ENCODE data around the gene CRELD2. TPM values are rescaled to one million over a fixed set of nuclear protein-coding genes. Genes with fewer than 3 reads are reported as not detected.

Gene CRELD2
- total RNA-seq, 2 experiments from 2014 or later, result 15.3 to 16.2 TPM

DNA sequence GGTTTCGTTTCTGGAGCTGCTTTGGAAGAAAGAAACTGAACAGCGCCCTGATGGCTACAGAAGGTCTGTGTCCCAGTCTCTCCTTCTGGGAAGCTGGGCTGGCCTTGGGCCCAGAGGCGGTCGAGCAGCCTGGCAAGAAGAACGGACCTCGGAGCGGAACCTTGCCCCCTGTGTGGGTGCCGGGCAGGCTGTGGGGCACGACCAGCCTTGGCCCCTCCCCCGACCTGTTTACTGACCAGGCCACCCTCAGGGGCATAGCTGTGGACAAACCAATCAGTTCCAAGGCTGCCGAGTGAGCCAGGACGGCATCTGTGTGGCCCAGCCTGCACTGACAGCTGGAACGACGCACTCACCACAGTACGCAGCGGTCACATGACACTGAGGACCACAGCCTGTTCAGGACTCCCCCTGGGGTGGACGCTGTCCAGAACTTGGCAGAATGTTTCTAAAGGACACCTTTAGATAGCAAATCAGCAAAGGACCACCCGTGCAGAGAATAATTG is 49.3 kb downstream of the CRELD2 start:
- H3K27ac Mint-ChIP-seq, result peak overlapping the region; percentile 68
- no peak overlapping the region for H3K4me3 Mint-ChIP-seq
- H3K27me3 Mint-ChIP-seq (ENCODE audit: low read depth), result no peaks in the 10 kb centered on the region
- H3K9me3 Mint-ChIP-seq, result no peaks in the 10 kb centered on the region
- peaks cover 29% of the 10 kb centered on the region for H3K36me3 Mint-ChIP-seq (ENCODE audit: low read depth)
- intact Hi-C loops (cut with micrococcal nuclease), result no loop called here
- peaks cover 45% of the 10 kb centered on the region for H3K4me1 Mint-ChIP-seq (ENCODE audit: low read depth)
- CTCF ChIA-PET, result interaction anchor here (1.2 to 1.6 kb wide), 3 partner anchors 27 to 63 kb away, joined by 4 to 7 read pairs (median 7); no protein-coding TSS in a partner anchor
- peak; percentile 23 for DNase-seq

DNA sequence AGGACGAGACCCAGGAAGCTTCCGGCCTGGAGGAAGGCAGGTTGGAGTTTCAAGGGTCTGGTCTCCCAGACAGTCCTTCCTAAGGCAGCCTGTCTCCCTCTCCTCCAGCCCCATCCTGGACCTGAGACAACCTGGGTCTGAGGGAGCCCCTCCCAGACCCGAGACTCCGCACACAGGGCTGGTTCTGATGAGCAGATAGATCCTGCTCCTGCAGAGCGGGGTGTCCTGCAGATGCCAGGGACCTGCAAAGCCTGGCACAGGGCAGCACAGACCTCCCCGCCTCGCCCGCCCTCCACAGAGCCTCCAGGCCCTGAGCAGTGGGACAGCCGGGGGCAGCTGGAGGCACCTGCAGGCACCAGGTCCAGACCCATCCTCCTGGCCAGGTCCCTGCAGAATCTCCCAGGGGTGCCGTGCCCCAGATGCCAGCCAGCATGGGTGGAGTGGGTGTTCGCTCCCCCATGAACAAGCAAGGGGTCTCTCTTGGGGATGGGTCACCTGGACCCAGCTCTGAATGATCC is 49.9 kb downstream of the CRELD2 start:
- intact Hi-C loops (cut with micrococcal nuclease), result no loop called here
- CTCF ChIA-PET, result interaction anchor here (1.2 kb wide), 1 partner anchor 28 kb away, joined by 4 read pairs; no protein-coding TSS in a partner anchor
- peaks cover 45% of the 10 kb centered on the region for H3K4me1 Mint-ChIP-seq (ENCODE audit: low read depth)

DNA sequence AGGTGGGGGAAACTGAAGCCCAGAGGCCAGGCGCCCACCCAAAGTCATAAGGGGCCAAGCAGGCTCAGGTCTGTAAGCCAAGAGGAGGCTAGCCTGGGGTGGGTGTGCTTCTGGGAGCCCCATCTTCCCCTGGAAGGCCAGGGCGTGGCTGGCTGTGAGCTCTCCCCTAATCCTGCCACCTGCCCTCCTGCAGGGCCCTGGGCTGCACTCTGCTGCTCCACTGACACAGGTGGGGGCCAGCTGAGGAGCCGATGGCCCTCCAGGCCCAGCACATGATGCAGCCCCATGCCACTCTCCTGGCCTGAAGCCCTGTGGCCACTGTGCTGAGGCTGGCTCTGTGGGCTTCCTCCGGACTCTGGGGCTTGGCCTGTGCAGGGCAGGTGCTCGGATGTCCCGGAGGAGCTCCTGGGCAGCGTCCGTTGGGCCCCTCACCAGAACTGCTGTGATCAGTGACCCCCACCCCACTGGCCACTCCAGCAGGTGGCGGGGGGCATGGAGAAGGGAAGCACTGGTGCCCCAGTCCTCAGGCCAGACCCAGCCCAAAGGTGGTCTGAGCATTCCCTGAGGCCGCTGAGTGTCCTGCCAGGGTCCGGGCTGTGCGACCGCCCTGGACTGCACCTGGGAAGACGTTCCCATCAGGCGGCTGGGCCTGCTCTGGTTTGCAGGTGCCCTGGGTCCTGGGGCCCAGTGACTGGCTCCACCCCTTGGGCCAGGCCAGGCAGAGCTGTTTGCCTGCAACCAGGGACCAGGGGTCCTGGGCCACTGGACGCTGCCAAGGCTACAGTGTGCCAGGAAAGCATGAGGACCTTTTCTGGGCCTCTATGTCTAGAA is 50.6 kb downstream of the CRELD2 start:
- Mint-ChIP-seq H3K27me3 (ENCODE audit: low read depth) (no peaks in the 10 kb centered on the region), H3K27ac (peak overlapping the region; percentile 43), H3K36me3 (ENCODE audit: low read depth) (peaks cover 16% of the 10 kb centered on the region), H3K4me1 (ENCODE audit: low read depth) (peaks cover 39% of the 10 kb centered on the region), H3K4me3 (no peak overlapping the region), H3K9me3 (no peaks in the 10 kb centered on the region)
- CTCF ChIA-PET, result no interaction called here
- intact Hi-C loops (cut with micrococcal nuclease), result no loop called here
- DNase-seq, result peak; percentile 12

More for the DNA sequence above, 49.9 kb downstream of the CRELD2 start:
- Mint-ChIP-seq H3K9me3 (no peaks in the 10 kb centered on the region), H3K27me3 (ENCODE audit: low read depth) (no peaks in the 10 kb centered on the region), H3K36me3 (ENCODE audit: low read depth) (peaks cover 23% of the 10 kb centered on the region), H3K27ac (peak overlapping the region; percentile 43), H3K4me3 (no peak overlapping the region)
- DNase-seq, result peak; percentile 8

GRCh38 chr22:49969751-49970527 is 51.5 kb downstream of the CRELD2 start:
- intact Hi-C loops (cut with micrococcal nuclease), result no loop called here
- Mint-ChIP-seq H3K4me1 (ENCODE audit: low read depth) (peaks cover 31% of the 10 kb centered on the region), H3K4me3 (peak overlapping the region; percentile 83), H3K36me3 (ENCODE audit: low read depth) (peaks cover 7% of the 10 kb centered on the region), H3K27ac (peak overlapping the region; percentile 93), H3K9me3 (no peaks in the 10 kb centered on the region), H3K27me3 (ENCODE audit: low read depth) (no peaks in the 10 kb centered on the region)
- DNase-seq, result peak; percentile 23
- CTCF ChIA-PET, result no interaction called here

DNA sequence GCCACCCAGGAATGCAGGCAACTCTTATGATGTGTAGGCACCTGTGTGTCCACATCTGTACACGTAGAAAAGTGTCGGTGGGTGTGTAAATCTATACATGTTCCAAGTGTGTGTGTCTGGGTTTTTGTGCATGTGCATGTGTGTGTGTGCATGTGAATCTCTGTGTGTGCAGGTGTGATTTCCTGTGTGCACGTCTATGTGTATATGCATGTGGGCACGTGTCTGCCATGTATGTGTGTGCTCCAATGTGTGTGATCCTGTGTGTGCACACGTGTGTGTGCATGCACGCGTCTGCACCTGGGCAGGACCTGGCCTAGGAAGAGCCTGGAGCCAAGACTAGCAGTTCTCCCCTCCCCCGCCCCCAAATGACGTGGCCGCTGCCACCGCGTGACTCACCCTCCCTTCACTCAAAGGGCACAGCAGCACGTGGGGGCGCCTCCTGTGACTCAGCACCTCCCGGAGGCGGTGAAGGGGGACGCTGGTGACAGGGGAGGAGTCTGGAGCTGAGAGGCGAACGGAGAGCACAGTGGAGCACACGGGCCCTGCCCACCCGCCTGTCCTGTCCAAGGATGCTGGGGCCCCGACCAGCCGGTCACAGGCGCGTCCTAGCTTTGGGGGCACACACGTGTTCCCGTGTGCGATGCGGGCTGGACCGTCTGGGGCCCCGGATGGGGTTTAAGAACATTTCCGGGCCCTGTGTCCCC is 52.2 kb downstream of the CRELD2 start:
- peak; percentile 99 for DNase-seq
- Mint-ChIP-seq H3K27ac (peak overlapping the region; percentile 93), H3K4me3 (peak overlapping the region; percentile 83), H3K9me3 (no peaks in the 10 kb centered on the region), H3K36me3 (ENCODE audit: low read depth) (peaks cover 5% of the 10 kb centered on the region), H3K4me1 (ENCODE audit: low read depth) (peaks cover 33% of the 10 kb centered on the region), H3K27me3 (ENCODE audit: low read depth) (no peaks in the 10 kb centered on the region)
- CTCF ChIA-PET, result no interaction called here
- intact Hi-C loops (cut with micrococcal nuclease), result no loop called here

DNA sequence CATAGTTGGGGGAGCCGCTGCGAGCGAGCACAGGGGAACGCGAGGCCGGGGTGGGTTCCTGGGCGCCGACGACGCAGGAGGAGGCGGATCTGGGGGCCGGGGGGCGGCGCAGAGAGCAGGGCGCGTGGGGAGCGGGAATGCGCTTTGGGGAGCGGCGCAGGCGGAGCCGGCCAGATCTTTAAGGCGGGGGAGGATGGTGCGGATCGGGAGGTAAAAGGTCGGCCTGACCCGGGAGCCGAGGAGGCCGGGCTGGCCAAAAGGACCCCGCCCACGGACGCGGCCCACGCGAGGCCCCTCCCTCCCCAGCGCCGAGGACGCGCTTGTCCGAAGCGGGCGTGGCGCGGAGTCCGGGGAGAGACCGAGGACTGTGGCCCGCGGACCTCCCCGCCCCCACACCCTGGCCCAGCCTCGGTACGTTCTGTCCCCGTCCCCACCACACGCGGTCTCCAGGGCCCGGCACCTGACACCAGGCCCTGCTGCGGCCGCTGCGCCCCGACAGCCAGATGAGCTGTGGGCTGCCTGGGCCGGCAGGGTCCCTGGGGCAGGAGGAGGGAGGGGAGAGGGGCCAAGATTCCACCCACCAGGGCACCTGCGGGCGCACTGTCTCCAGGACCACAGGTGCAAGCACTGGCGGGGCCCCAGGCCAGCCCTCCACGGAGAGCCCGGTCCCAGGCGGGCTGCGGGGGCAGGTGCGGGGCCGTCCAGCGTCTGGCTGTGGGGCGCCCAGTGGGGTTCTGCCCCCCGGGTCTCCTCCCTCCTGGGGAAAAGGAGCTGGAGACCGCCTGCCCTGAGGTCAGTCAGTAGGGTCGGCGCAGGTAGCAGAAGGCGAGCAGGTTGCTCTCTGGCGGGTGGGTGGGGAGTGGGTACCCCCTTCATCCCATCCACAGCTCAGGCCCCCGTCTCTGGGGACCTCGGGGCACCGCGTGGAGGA is 53.1 kb downstream of the CRELD2 start:
- intact Hi-C loops (cut with micrococcal nuclease), result no loop called here
- H3K4me3 Mint-ChIP-seq, result peak overlapping the region; percentile 83
- CTCF ChIA-PET, result interaction anchor here (0.9 to 1.1 kb wide), 3 partner anchors 9 to 59 kb away, joined by 4 to 5 read pairs (median 5); no protein-coding TSS in a partner anchor
- peaks cover 5% of the 10 kb centered on the region for H3K36me3 Mint-ChIP-seq (ENCODE audit: low read depth)
- peak; percentile 83 for DNase-seq
- H3K27ac Mint-ChIP-seq, result peak overlapping the region; percentile 93
- peaks cover 34% of the 10 kb centered on the region for H3K4me1 Mint-ChIP-seq (ENCODE audit: low read depth)
- no peaks in the 10 kb centered on the region for H3K27me3 Mint-ChIP-seq (ENCODE audit: low read depth)
- no peaks in the 10 kb centered on the region for H3K9me3 Mint-ChIP-seq

DNA sequence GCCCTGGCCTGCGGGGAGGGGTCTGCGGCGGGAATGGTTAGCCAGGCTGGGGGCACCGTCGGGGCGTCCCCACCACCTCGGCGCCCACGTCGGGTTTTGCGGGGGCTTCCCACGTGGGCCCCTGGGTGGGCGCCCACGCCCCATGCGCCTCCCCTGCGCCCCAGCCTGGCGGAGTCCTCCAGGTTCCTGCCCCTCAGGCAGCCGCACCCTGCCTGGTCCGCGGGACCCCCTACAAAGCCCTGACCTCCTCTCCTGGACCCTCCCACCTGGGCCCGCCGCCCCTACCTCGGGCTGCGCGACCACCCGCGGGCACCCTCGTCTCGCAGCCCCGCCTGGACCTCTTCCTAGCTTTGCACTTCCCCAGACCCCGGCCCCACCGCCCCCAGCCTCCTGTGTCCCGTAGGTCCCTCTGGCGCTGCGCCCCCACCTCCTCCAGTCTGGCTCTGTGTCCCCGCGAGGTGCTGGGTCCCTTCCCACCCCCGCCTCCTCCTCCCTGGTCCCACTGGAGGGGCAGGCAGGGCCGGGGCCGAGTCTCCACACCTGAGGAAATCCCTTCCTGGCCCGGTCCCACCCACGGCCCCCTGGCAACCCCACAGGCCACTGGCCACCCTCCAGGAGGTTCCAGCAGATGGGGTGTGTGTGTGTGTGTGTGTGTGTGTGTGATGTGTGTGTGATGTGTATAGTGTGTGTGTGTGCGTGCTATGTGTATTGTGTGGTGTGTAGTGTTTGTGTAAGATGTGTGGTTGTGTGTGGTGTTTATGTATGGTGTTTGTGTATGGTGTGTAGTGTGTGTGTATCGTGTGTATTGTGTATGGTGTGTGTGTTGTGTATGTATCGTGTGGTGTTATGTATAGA is 54.0 kb downstream of the CRELD2 start:
- Mint-ChIP-seq H3K4me3 (peak overlapping the region; percentile 83), H3K36me3 (ENCODE audit: low read depth) (peaks cover 9% of the 10 kb centered on the region), H3K27me3 (ENCODE audit: low read depth) (no peaks in the 10 kb centered on the region), H3K27ac (no peak overlapping the region), H3K9me3 (peaks cover 3% of the 10 kb centered on the region), H3K4me1 (ENCODE audit: low read depth) (peaks cover 36% of the 10 kb centered on the region)
- peak; percentile 45 for DNase-seq
- CTCF ChIA-PET, result interaction anchor here (0.9 to 1.1 kb wide), 3 partner anchors 10 to 58 kb away, joined by 4 to 5 read pairs (median 5); no protein-coding TSS in a partner anchor
- intact Hi-C loops (cut with micrococcal nuclease), result no loop called here

GRCh38 chr22:49973018-49973961 is 54.9 kb downstream of the CRELD2 start:
- DNase-seq, result peak; percentile 25
- Mint-ChIP-seq H3K4me3 (no peak overlapping the region), H3K4me1 (ENCODE audit: low read depth) (peaks cover 37% of the 10 kb centered on the region), H3K36me3 (ENCODE audit: low read depth) (peaks cover 13% of the 10 kb centered on the region), H3K9me3 (peaks cover 3% of the 10 kb centered on the region), H3K27ac (no peak overlapping the region), H3K27me3 (ENCODE audit: low read depth) (no peaks in the 10 kb centered on the region)
- intact Hi-C loops (cut with micrococcal nuclease), result no loop called here
- CTCF ChIA-PET, result no interaction called here

DNA sequence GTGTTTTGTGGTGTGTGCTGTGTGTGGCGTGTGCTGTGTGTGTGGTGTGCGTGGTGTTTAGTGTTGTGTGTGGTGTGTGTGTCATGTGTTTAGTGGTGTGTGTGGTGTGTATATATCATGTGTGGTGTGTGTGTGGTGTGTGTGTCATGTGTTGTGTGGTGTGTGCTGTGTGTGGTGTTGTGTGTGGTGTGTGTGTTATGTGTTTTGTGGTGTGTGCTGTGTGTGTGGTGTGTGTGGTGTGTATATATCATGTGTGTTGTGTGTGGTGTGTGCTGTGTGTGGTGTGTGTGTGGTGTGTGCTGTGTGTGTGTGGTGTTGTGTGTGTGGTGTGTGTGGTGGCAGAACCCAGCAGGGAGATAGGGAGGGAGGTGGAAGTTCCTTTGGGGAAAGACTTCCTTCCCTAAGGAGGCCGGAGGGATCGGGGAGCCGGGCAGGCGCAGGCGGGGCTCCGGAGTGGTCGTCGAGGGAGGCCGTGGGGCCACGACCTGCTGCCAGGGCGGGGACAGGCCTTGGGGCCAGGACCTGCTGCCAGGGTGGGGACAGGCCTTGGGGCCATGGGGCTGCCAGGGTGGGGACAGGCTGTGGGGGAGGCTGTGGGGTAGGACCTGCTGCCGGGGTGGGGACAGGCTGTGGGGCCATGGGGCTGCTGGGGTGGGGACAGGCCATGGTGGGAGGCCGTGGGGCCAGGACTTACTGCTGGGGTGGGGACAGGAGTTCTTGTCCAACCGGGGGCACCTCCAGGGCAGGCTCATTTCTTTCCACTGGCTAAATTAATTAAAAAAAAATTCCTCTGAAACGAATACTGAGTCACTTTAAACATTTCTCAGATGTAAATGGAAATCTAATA is 57.3 kb downstream of the CRELD2 start:
- CTCF ChIA-PET, result interaction anchor here (1.0 to 2.3 kb wide), 4 partner anchors 9 to 55 kb away, joined by 3 to 6 read pairs (median 4); no protein-coding TSS in a partner anchor
- peak overlapping the region; percentile 95 for H3K27ac Mint-ChIP-seq
- H3K4me1 Mint-ChIP-seq (ENCODE audit: low read depth), result peaks cover 38% of the 10 kb centered on the region
- peaks cover 27% of the 10 kb centered on the region for H3K36me3 Mint-ChIP-seq (ENCODE audit: low read depth)
- peak; percentile 72 for DNase-seq
- H3K9me3 Mint-ChIP-seq, result peaks cover 18% of the 10 kb centered on the region
- intact Hi-C loops (cut with micrococcal nuclease), result loop anchor here (2.0 to 5.0 kb wide), 5 partner anchors 15 to 138 kb away; partner anchors contain the start of gene PIM3
- no peaks in the 10 kb centered on the region for H3K27me3 Mint-ChIP-seq (ENCODE audit: low read depth)
- H3K4me3 Mint-ChIP-seq, result peak overlapping the region; percentile 45

All from activated naive CD4-positive, alpha-beta T cell treated with anti-CD3 and anti-CD28 coated beads for 36 hours (primary cell).